ENCODE data around the gene PIK3CG.

DNA sequence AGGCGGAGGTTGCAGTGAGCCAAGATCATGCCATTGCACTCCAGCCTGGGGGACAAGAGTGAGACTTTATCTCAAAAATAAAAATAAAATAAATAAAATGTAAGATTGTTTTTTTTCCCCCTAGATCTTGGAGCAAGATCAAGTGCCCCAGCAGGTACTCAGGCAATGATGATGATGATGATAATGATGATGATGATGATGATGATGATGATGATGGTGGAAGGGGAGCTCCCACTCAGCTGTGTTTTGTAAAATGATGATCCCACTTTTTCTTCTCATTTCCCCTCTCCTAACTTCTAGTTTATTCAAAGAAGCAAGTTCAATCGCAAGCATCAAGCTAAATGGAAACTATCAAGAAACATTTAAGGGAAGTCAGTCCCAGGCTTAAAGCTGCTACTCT, 50.3 kb downstream of the PIK3CG start:
- TF ChIP-seq, protein P1, sequence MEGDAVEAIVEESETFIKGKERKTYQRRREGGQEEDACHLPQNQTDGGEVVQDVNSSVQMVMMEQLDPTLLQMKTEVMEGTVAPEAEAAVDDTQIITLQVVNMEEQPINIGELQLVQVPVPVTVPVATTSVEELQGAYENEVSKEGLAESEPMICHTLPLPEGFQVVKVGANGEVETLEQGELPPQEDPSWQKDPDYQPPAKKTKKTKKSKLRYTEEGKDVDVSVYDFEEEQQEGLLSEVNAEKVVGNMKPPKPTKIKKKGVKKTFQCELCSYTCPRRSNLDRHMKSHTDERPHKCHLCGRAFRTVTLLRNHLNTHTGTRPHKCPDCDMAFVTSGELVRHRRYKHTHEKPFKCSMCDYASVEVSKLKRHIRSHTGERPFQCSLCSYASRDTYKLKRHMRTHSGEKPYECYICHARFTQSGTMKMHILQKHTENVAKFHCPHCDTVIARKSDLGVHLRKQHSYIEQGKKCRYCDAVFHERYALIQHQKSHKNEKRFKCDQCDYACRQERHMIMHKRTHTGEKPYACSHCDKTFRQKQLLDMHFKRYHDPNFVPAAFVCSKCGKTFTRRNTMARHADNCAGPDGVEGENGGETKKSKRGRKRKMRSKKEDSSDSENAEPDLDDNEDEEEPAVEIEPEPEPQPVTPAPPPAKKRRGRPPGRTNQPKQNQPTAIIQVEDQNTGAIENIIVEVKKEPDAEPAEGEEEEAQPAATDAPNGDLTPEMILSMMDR (IDR thresholded peaks at IDR 0.05; ENCODE audit: insufficient read depth, low read length, poor library complexity, severe bottlenecking): no peak
- no peak for TF ChIP-seq EZH2phosphoT487 (conservative IDR thresholded peaks at IDR 0.05; ENCODE audit: low read length)
